Neuronal stem cell (in vitro differentiated cells): ENCODE measurements around the gene GTF2H1.

ENCODE experiments used
- DNase-seq: peaks from one replicate; pipeline ENCODE4 v3.0.0-alpha.2; 2013; ENCODE audit warnings: low spot score
- H2AFZ ChIP-seq: one replicate; pipeline ENCODE4 v1.6.1; 2013; ENCODE audit warnings: mild to moderate bottlenecking, low read length, inconsistent platforms
- H2AK5ac ChIP-seq: 2 replicates; pipeline ENCODE4 v1.6.1; 2013; ENCODE audit warnings: low read depth, mild to moderate bottlenecking, inconsistent platforms, low read length, moderate library complexity, mixed read lengths
- H2BK120ac ChIP-seq: 2 replicates; pipeline ENCODE4 v1.6.1; 2013; ENCODE audit warnings: low read depth, mild to moderate bottlenecking, inconsistent platforms, low read length, moderate library complexity, mixed read lengths
- H2BK12ac ChIP-seq: one replicate; pipeline ENCODE4 v1.6.1; 2013; ENCODE audit warnings: low read length, inconsistent platforms
- H2BK15ac ChIP-seq: 2 replicates; pipeline ENCODE4 v1.6.1; 2013; ENCODE audit warnings: mild to moderate bottlenecking, low read length, inconsistent platforms, mixed read lengths
- H2BK5ac ChIP-seq: one replicate; pipeline ENCODE4 v1.6.1; 2013; ENCODE audit warnings: inconsistent platforms, mild to moderate bottlenecking, low read length, moderate library complexity
- H3K14ac ChIP-seq: one replicate; pipeline ENCODE4 v1.6.1; 2013; ENCODE audit warnings: low read length, inconsistent platforms
- H3K18ac ChIP-seq: 2 replicates; pipeline ENCODE4 v1.6.1; 2013; ENCODE audit warnings: low read length, inconsistent platforms
- H3K23ac ChIP-seq: 2 replicates; pipeline ENCODE4 v1.6.1; 2013; ENCODE audit warnings: low read depth, mild to moderate bottlenecking, mixed read lengths, low read length, inconsistent platforms; ENCODE audit not compliant: poor library complexity
- H3K27ac ChIP-seq: replicated peaks from 3 replicates; pipeline ENCODE4 v1.5.1; 2013; ENCODE audit warnings: low read length, inconsistent platforms
- H3K27me3 ChIP-seq, 3 experiments: 2 replicates each; pipeline ENCODE4 v1.6.1; 2013; ENCODE audit warnings: low read length in 3 of 3, mild to moderate bottlenecking in 2 of 3, inconsistent platforms in 1 of 3, low read depth in 1 of 3, mixed read lengths in 1 of 3, moderate library complexity in 1 of 3; ENCODE audit not compliant: control insufficient read depth in 3 of 3, insufficient read depth in 3 of 3
- H3K36me3 ChIP-seq, 2 donors: replicated peaks in 1 of 2; 2 replicates each; pipeline ENCODE4 v1.6.1; 2013; ENCODE audit warnings: low read length in 2 of 2; ENCODE audit not compliant: control insufficient read depth in 2 of 2, insufficient read depth in 2 of 2
- H3K4ac ChIP-seq: 2 replicates; pipeline ENCODE4 v1.6.1; 2013; ENCODE audit warnings: inconsistent platforms, mild to moderate bottlenecking, low read length, moderate library complexity
- H3K4me1 ChIP-seq, 2 donors: 1 replicate in 1 of 2; 2 replicates in 1 of 2; pipeline ENCODE4 v1.6.1; 2013; ENCODE audit warnings: low read length in 2 of 2, low read depth in 1 of 2; ENCODE audit not compliant: control insufficient read depth in 2 of 2, insufficient read depth in 1 of 2
- H3K4me2 ChIP-seq: one replicate; pipeline ENCODE4 v1.6.1; 2013; ENCODE audit warnings: mild to moderate bottlenecking, low read length, inconsistent platforms; ENCODE audit not compliant: insufficient read depth, poor library complexity, severe bottlenecking
- H3K4me3 ChIP-seq, 2 donors: 2 replicates each; pipeline ENCODE4 v1.5.1; 2013; ENCODE audit warnings: low read length in 2 of 2, mild to moderate bottlenecking in 2 of 2, inconsistent platforms in 1 of 2, moderate library complexity in 1 of 2
- H3K79me1 ChIP-seq: one replicate; pipeline ENCODE4 v1.6.1; 2013; ENCODE audit warnings: low read depth, mild to moderate bottlenecking, inconsistent platforms, low read length, moderate library complexity
- H3K9ac ChIP-seq: one replicate; pipeline ENCODE4 v1.6.1; 2013; ENCODE audit warnings: mild to moderate bottlenecking, low read depth, low read length, inconsistent platforms; ENCODE audit not compliant: poor library complexity
- H3K9me3 ChIP-seq, 2 donors: replicated peaks in 1 of 2; 2 replicates each; pipeline versions ENCODE3 to v1.6.1; 2013; ENCODE audit warnings: low read length in 2 of 2, mild to moderate bottlenecking in 2 of 2, inconsistent platforms in 1 of 2, low read depth in 1 of 2, mixed read lengths in 1 of 2, moderate library complexity in 1 of 2; ENCODE audit not compliant: control insufficient read depth in 2 of 2, insufficient read depth in 1 of 2
- H4K8ac ChIP-seq: one replicate; pipeline ENCODE4 v1.6.1; 2013; ENCODE audit warnings: low read depth, mild to moderate bottlenecking, inconsistent platforms, low read length, moderate library complexity
- H4K91ac ChIP-seq: one replicate; pipeline ENCODE4 v1.6.1; 2013; ENCODE audit warnings: low read length, low read depth, mild to moderate bottlenecking, inconsistent platforms; ENCODE audit not compliant: poor library complexity
- WGBS, 2 donors: extraction: QIAGEN DNeasy Blood & Tissue Kit; methylation state at CpG; one replicate each; pipeline ENCODE4 v1.1.7; 2013; ENCODE audit warnings: missing lambda C conversion rate in 2 of 2, mixed read lengths in 1 of 2; ENCODE audit not compliant: insufficient read length in 2 of 2, insufficient replicate concordance in 1 of 2; ENCODE audit errors: extremely low coverage in 2 of 2; 5-methylcytosine and 5-hydroxymethylcytosine counted together

GTF2H1 gene

DNA sequence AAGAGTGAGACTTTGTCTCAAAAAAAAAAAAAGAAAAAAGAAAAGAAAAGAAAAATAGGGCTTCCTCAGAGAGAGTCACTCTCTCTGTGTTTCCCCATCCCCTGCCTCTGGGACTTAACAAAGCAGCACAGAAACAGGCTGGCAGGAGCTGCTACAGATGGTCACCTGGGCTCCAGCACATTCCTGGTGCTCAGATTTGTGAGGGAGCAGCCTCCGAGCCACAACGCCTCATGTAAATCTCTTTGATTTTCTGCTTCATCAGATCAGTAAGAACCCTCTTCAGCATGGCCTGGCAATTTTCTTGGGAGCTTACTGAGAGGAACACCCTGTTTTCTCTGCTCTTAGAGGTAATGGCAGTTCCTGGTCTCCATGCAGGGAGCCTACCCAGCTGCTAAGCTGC lies 56.8 kb downstream of the GTF2H1 start:
- peaks cover 6 to 14% of the 10 kb centered on the region in 2 donors for H3K4me1 ChIP-seq
- H3K14ac ChIP-seq, result no peak overlapping the region
- no peak overlapping the region for H2BK15ac ChIP-seq

DNA sequence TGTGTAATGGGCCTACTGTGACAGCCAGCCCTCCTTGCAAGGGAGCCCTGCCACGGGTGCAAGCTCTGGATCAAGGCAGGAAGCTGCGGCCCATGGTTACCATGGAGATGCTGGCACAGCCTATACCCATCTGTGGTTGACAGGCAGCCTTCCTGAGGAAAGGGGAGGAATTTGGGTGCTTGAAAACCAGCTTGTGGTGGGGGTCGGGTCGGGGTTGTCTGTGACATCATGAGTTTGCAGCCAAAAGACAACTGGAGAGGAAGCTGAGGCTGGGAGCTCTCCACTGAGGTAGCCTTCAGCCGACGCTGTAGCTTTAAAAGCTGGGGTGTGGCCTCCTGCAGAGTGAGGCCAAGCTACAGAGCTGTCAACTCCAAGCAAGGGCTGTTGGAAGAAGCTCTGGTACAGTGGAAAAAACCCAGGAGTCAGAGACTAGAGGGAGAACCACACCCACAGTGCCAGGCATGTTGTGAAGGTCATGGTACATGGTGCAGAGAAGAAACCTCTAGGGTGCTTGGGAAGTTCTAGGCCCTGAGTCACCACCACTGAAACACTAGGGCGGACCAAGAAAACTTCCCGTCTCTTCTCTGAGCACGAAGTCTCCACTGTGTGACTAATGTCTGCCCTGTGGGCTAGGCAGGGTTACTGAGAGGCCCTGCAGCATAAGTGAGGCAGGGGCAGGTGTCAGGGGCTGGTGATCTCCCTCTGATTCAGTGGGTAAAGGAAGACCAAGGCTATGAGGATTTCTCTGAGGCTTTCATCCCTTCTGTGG lies 61.2 kb downstream of the GTF2H1 start:
- WGBS, 2 donors, result no CpG with 5 or more reads among the region's 9 CpGs
- H3K27ac ChIP-seq, result no peak overlapping the region

More for the DNA sequence above, 56.8 kb downstream of the GTF2H1 start:
- no peaks in the 10 kb centered on the region for H3K36me3 ChIP-seq
- H3K4me3 ChIP-seq, result no peak overlapping the region
- no peak overlapping the region for H3K4me2 ChIP-seq
- H3K27ac ChIP-seq, result no peak overlapping the region
- H3K18ac ChIP-seq, result no peak overlapping the region
- no peak overlapping the region for H4K8ac ChIP-seq
- H3K4ac ChIP-seq, result no peak overlapping the region
- H4K91ac ChIP-seq, result no peak overlapping the region
- no CpG with 5 or more reads among the region's 2 CpGs for WGBS, 2 donors
- no peak overlapping the region for H2BK5ac ChIP-seq
- H3K9me3 ChIP-seq, result no peaks in the 10 kb centered on the region
- peak overlapping the region; percentile 42 for H2AFZ ChIP-seq
- H3K9ac ChIP-seq, result no peak overlapping the region
- H2AK5ac ChIP-seq, result no peak overlapping the region
- no peak for DNase-seq
- H3K27me3 ChIP-seq, result no peaks in the 10 kb centered on the region
- H3K79me1 ChIP-seq, result no peaks in the 10 kb centered on the region
- H3K23ac ChIP-seq, result no peak overlapping the region
- no peak overlapping the region for H2BK120ac ChIP-seq
- H2BK12ac ChIP-seq, result no peak overlapping the region

DNA sequence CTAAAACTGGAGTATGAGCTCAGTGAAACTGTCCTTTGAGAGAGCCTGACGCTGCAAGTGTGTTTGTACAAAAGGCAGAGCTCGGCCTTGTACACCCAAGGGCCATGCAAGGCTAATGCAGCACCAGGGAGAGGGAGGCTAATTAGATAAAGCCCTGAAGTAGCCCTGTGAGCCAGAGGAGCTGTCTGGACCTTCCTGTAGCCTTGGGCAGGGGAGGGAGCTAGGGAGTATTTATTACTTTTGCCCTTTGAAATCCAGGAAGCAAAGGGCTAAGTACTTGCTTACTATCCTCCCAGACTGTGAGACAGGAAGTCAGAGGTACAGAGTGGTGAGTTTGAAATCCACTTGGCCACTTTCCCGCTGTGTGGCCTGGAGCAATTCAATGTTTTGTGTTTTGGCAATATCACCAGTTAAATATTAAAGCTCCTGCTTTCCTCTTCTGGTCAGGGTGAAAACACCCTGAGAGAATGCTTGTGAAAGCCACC lies 61.8 kb downstream of the GTF2H1 start:
- Histone ChIP-seq H3K23ac (no peak overlapping the region), H3K4me3 (no peak overlapping the region), H3K36me3 (no peaks in the 10 kb centered on the region), H3K4me1 (peaks cover 6 to 16% of the 10 kb centered on the region in 2 donors), H2AK5ac (no peak overlapping the region), H2AFZ (peak overlapping the region; percentile 86), H3K18ac (no peak overlapping the region), H2BK120ac (no peak overlapping the region), H3K9me3 (no peaks in the 10 kb centered on the region), H2BK5ac (no peak overlapping the region), H3K4ac (no peak overlapping the region), H4K8ac (no peak overlapping the region), H3K9ac (no peak overlapping the region), H3K79me1 (no peaks in the 10 kb centered on the region), H2BK12ac (no peak overlapping the region), H3K27ac (no peak overlapping the region), H3K14ac (no peak overlapping the region), H3K27me3 (no peaks in the 10 kb centered on the region), H4K91ac (no peak overlapping the region), H2BK15ac (no peak overlapping the region), H3K4me2 (no peak overlapping the region)
- no CpG with 5 or more reads among the region's 3 CpGs for WGBS, 2 donors
- no peak for DNase-seq

More for the DNA sequence above, 61.2 kb downstream of the GTF2H1 start:
- no peaks in the 10 kb centered on the region for H3K79me1 ChIP-seq
- peak overlapping the region; percentile 7 for H2BK12ac ChIP-seq
- no peak overlapping the region for H3K4me2 ChIP-seq
- H4K91ac ChIP-seq, result no peak overlapping the region
- H2AK5ac ChIP-seq, result peak overlapping the region; percentile 23
- no peak for DNase-seq
- H3K18ac ChIP-seq, result peak overlapping the region; percentile 22
- no peak overlapping the region for H4K8ac ChIP-seq
- H3K4me1 ChIP-seq, result peaks cover 6 to 16% of the 10 kb centered on the region in 2 donors
- no peak overlapping the region for H3K4ac ChIP-seq
- H3K14ac ChIP-seq, result peak overlapping the region; percentile 64
- peak overlapping the region; percentile 17 for H3K23ac ChIP-seq
- no peak overlapping the region for H2BK120ac ChIP-seq
- peak overlapping the region; percentile 86 for H2AFZ ChIP-seq
- H3K4me3 ChIP-seq, result no peak overlapping the region
- H2BK5ac ChIP-seq, result no peak overlapping the region
- no peaks in the 10 kb centered on the region for H3K36me3 ChIP-seq
- no peaks in the 10 kb centered on the region for H3K9me3 ChIP-seq
- no peaks in the 10 kb centered on the region for H3K27me3 ChIP-seq
- no peak overlapping the region for H3K9ac ChIP-seq
- no peak overlapping the region for H2BK15ac ChIP-seq

DNA sequence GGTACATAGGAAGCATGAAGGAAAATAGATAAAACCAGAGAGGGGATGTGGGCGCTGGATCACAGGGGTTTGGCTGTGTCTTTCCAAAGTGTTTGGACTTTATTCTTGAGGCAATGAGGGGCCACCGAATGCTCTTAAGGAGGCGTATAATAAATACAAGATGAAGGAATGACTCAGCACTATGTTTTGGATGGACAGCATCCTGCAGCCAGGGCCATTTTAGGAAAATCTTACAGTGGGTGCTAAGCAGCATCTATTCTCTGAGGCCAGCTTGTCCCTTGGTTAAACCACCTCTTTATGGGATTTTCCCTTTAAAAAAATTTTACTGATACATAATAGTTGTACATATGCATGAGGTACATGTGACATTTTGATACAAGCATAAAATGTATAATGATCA lies 67.7 kb downstream of the GTF2H1 start:
- Histone ChIP-seq H3K18ac (no peak overlapping the region), H3K14ac (no peak overlapping the region), H3K4me1 (peaks cover 3 to 4% of the 10 kb centered on the region in 2 donors), H3K9ac (no peak overlapping the region), H3K9me3 (no peaks in the 10 kb centered on the region), H3K4me3 (no peak overlapping the region), H3K36me3 (no peaks in the 10 kb centered on the region), H2BK5ac (no peak overlapping the region), H2AK5ac (no peak overlapping the region), H4K91ac (no peak overlapping the region), H2BK15ac (no peak overlapping the region), H2BK12ac (no peak overlapping the region), H2AFZ (no peak overlapping the region), H4K8ac (no peak overlapping the region), H3K4me2 (no peak overlapping the region), H3K79me1 (no peaks in the 10 kb centered on the region), H2BK120ac (no peak overlapping the region), H3K23ac (no peak overlapping the region), H3K27ac (no peak overlapping the region), H3K27me3 (peaks cover 0 to 14% (median 0%) of the 10 kb centered on the region in 3 experiments), H3K4ac (no peak overlapping the region)
- WGBS, 2 donors, result no CpG with 5 or more reads among the region's 3 CpGs
- no peak for DNase-seq
